CD14-positive monocyte (primary cell): ENCODE data around the gene DCAF6. TPM values are rescaled to one million over a fixed set of nuclear protein-coding genes. Genes with fewer than 3 reads are reported as not detected.

ENCODE experiments used
- DNase-seq, 3 donors: peaks; one replicate each; pipeline ENCODE4 v3.0.0-alpha.2; 2011 to 2022
- H2AFZ ChIP-seq: 2 replicates; pipeline ENCODE4 v1.6.0; 2012; ENCODE audit warnings: mild to moderate bottlenecking, low read depth, low read length, inconsistent platforms; ENCODE audit not compliant: insufficient read depth, poor library complexity, severe bottlenecking
- H3K27ac ChIP-seq, 2 donors: 1 replicate in 1 of 2; 2 replicates in 1 of 2; pipeline ENCODE4 v1.5.1; 2012 to 2013; ENCODE audit warnings: low read length in 2 of 2, control low read depth in 1 of 2, inconsistent platforms in 1 of 2, low read depth in 1 of 2, mild to moderate bottlenecking in 1 of 2
- H3K27me3 ChIP-seq, 2 donors: one replicate each; pipeline versions ENCODE4 v1.6.0 to v1.6.1; 2011 to 2013; ENCODE audit warnings: low read length in 2 of 2; ENCODE audit not compliant: control insufficient read depth in 2 of 2, insufficient read depth in 2 of 2
- H3K36me3 ChIP-seq, 2 donors: replicated peaks in 1 of 2; 1 replicate in 1 of 2; 2 replicates in 1 of 2; pipeline versions ENCODE4 v1.5.1 to v1.6.1; 2012 to 2013; ENCODE audit warnings: low read length in 2 of 2, control low read depth in 1 of 2, inconsistent platforms in 1 of 2, mild to moderate bottlenecking in 1 of 2; ENCODE audit not compliant: insufficient read depth in 2 of 2, control insufficient read depth in 1 of 2
- H3K4me1 ChIP-seq, 2 donors: 1 replicate in 1 of 2; 2 replicates in 1 of 2; pipeline versions ENCODE4 v1.5.1 to v1.6.1; 2012 to 2013; ENCODE audit warnings: low read length in 2 of 2, control low read depth in 1 of 2, inconsistent platforms in 1 of 2, mild to moderate bottlenecking in 1 of 2, moderate library complexity in 1 of 2; ENCODE audit not compliant: insufficient read depth in 2 of 2, control insufficient read depth in 1 of 2
- H3K4me2 ChIP-seq: replicated peaks from 2 replicates; pipeline ENCODE3; 2012; ENCODE audit warnings: low read length, moderate library complexity, mild to moderate bottlenecking; ENCODE audit not compliant: poor library complexity, severe bottlenecking; ENCODE audit errors: extremely low read depth
- H3K4me3 ChIP-seq, 3 experiments: fragments of 200-600 bp in 1 of 3; sonication (generic) in 1 of 3; replicated peaks in 1 of 3; 1 replicate in 2 of 3; 2 replicates in 1 of 3; pipeline ENCODE4 v1.5.1; 2011 to 2013; ENCODE audit warnings: low read length in 3 of 3, mild to moderate bottlenecking in 3 of 3, control low read depth in 2 of 3, low read depth in 2 of 3, inconsistent platforms in 1 of 3, moderate library complexity in 1 of 3
- H3K79me2 ChIP-seq: 2 replicates; pipeline ENCODE4 v1.6.0; 2012; ENCODE audit warnings: mild to moderate bottlenecking, control low read depth, inconsistent platforms, low read length, moderate library complexity; ENCODE audit not compliant: insufficient read depth
- H3K9ac ChIP-seq: 2 replicates; pipeline ENCODE4 v1.6.0; 2017; ENCODE audit warnings: low read length, mild to moderate bottlenecking; ENCODE audit not compliant: insufficient read depth, poor library complexity, severe bottlenecking
- H3K9me3 ChIP-seq, 2 donors: replicated peaks in 1 of 2; 1 replicate in 1 of 2; 2 replicates in 1 of 2; pipeline versions ENCODE4 v1.5.1 to v1.6.1; 2012 to 2013; ENCODE audit warnings: low read length in 2 of 2, control low read depth in 1 of 2; ENCODE audit not compliant: control insufficient read depth in 1 of 2, insufficient read depth in 1 of 2
- H4K20me1 ChIP-seq: 2 replicates; pipeline ENCODE4 v1.6.0; 2012; ENCODE audit warnings: mild to moderate bottlenecking, low read length, control low read depth, moderate library complexity; ENCODE audit not compliant: insufficient read depth
- H3K27ac Mint-ChIP-seq, 7 donors: one replicate each; pipeline ENCODE4 v1.8.0; 2020; ENCODE audit warnings: mild to moderate bottlenecking in 7 of 7, mixed read lengths in 7 of 7, moderate library complexity in 6 of 7, inconsistent platforms in 2 of 7
- H3K27me3 Mint-ChIP-seq, 3 donors: one replicate each; pipeline ENCODE4 v1.8.0; 2021 to 2022; ENCODE audit warnings: low read depth in 3 of 3, mild to moderate bottlenecking in 3 of 3, mixed read lengths in 3 of 3, moderate library complexity in 3 of 3, inconsistent platforms in 1 of 3
- H3K36me3 Mint-ChIP-seq, 2 donors: one replicate each; pipeline ENCODE4 v1.8.0; 2020; ENCODE audit warnings: mixed read lengths in 2 of 2, inconsistent platforms in 1 of 2, mild to moderate bottlenecking in 1 of 2
- H3K4me1 Mint-ChIP-seq: one replicate; pipeline ENCODE4 v1.8.0; 2020; ENCODE audit warnings: mild to moderate bottlenecking, mixed read lengths
- H3K4me3 Mint-ChIP-seq, 2 donors: one replicate each; pipeline ENCODE4 v1.8.0; 2020; ENCODE audit warnings: mild to moderate bottlenecking in 2 of 2, mixed read lengths in 2 of 2, moderate library complexity in 1 of 2
- H3K9me3 Mint-ChIP-seq, 7 donors: one replicate each; pipeline ENCODE4 v1.8.0; 2020 to 2022; ENCODE audit warnings: mixed read lengths in 7 of 7, mild to moderate bottlenecking in 6 of 7, moderate library complexity in 6 of 7, inconsistent platforms in 2 of 7
- CTCF ChIP-seq: fragments of 200-600 bp; IDR thresholded peaks from one replicate; pipeline ENCODE4 v1.8.0; 2022; ENCODE audit warnings: antibody characterized with exemption, mild to moderate bottlenecking
- WGBS: methylation state at CpG from one replicate; pipeline ENCODE4 v1.1.5; 2013; ENCODE audit warnings: missing lambda C conversion rate; ENCODE audit not compliant: insufficient coverage; 5-methylcytosine and 5-hydroxymethylcytosine counted together
- intact Hi-C, 2 donors: fragments of 100-400 bp; cut with micrococcal nuclease; formaldehyde crosslinking; loops; one replicate each; pipeline versions ENCODE4 v1.15.0 to v1.15.1; 2023
- polyA plus RNA-seq, 3 donors: library from polyadenylated mRNA; depleted of rRNA in 1 of 3; unstranded in 2 of 3; stranded (reverse) in 1 of 3; fragments of 300-500 nt in 2 of 3; fragments of >200 nt in 1 of 3; fragmentation: Illumina TruSeq in 2 of 3; gene quantifications; 1 replicate in 2 of 3; 2 replicates in 1 of 3; pipeline ENCODE4 v1.2.3, GENCODE V29; 2012 to 2021

The DCAF6 gene
- polyA plus RNA-seq, 3 donors = 11.8 to 16.1 (median 11.9) TPM

- Histone ChIP-seq H3K27me3 (no peaks in the 10 kb centered on the region), H3K36me3 (peaks cover 10 to 28% of the 10 kb centered on the region in 2 donors), H3K4me2 (no peak overlapping the region), H3K27ac (no peak overlapping the region), H3K4me3 (no peak overlapping the region), H3K9ac (no peak overlapping the region), H4K20me1 (no peaks in the 10 kb centered on the region), H2AFZ (no peak overlapping the region), H3K4me1 (no peaks in the 10 kb centered on the region), H3K79me2 (no peaks in the 10 kb centered on the region), H3K9me3 (no peaks in the 10 kb centered on the region)
- H3K4me3 Mint-ChIP-seq = no peak overlapping the region
- intact Hi-C loops = no loop called here
- no peaks in the 10 kb centered on the region for H3K4me1 Mint-ChIP-seq
- DNase-seq = no peak
- H3K27ac Mint-ChIP-seq = no peak overlapping the region
- no peaks in the 10 kb centered on the region for H3K27me3 Mint-ChIP-seq
- H3K9me3 Mint-ChIP-seq = no peaks in the 10 kb centered on the region
- peaks cover 24 to 33% of the 10 kb centered on the region in 2 donors for H3K36me3 Mint-ChIP-seq
- WGBS = no CpG with 5 or more reads among the region's 1 CpG
- no peak for TF ChIP-seq CTCF
Measured at GRCh38 chr1:168001213-168001612, 64.7 kb downstream of the DCAF6 start.

GRCh38 chr1:168004531-168004930, 68.0 kb downstream of the DCAF6 start:
- no peak overlapping the region for H3K4me3 ChIP-seq
- H3K9me3 ChIP-seq = no peaks in the 10 kb centered on the region
- no peaks in the 10 kb centered on the region for H3K79me2 ChIP-seq
- no peaks in the 10 kb centered on the region for H3K27me3 Mint-ChIP-seq
- no peak overlapping the region for H3K4me2 ChIP-seq
- no peak overlapping the region for H3K9ac ChIP-seq
- no peak overlapping the region for H3K4me3 Mint-ChIP-seq
- no peak overlapping the region for H3K27ac Mint-ChIP-seq
- intact Hi-C loops = no loop called here
- peaks cover 0 to 3% (median 0%) of the 10 kb centered on the region in 7 donors for H3K9me3 Mint-ChIP-seq
- H3K27ac ChIP-seq = no peak overlapping the region
- no peaks in the 10 kb centered on the region for H3K4me1 Mint-ChIP-seq
- no peak for TF ChIP-seq CTCF
- no peaks in the 10 kb centered on the region for H4K20me1 ChIP-seq
- no peak overlapping the region for H2AFZ ChIP-seq
- no peaks in the 10 kb centered on the region for H3K4me1 ChIP-seq
- peaks cover 14 to 42% of the 10 kb centered on the region in 2 donors for H3K36me3 ChIP-seq
- peaks cover 37 to 44% of the 10 kb centered on the region in 2 donors for H3K36me3 Mint-ChIP-seq
- no CpG with 5 or more reads among the region's 2 CpGs for WGBS
- no peaks in the 10 kb centered on the region for H3K27me3 ChIP-seq
- no peak for DNase-seq
